Germinal center (tissue), 1 donor: ENCODE measurements around the gene EHD2.
"Not testable (repeated sequence)": the region's sequence is repeated elsewhere in the genome, so short reads cannot be mapped to it uniquely, and the experiment has no call there.

ENCODE experiments used
- DNase-seq: peaks from one replicate; pipeline ENCODE4 v3.0.0; 2012; ENCODE audit warnings: mixed read lengths, low spot score

EHD2 gene

GRCh38 chr19:47716270-47716937 lies 3.2 kb downstream of the EHD2 start:
- no peak for DNase-seq

- not testable (repeated sequence) for DNase-seq
These were observed 5.3 kb downstream of the EHD2 start for GRCh38 chr19:47718415-47719046.

DNA sequence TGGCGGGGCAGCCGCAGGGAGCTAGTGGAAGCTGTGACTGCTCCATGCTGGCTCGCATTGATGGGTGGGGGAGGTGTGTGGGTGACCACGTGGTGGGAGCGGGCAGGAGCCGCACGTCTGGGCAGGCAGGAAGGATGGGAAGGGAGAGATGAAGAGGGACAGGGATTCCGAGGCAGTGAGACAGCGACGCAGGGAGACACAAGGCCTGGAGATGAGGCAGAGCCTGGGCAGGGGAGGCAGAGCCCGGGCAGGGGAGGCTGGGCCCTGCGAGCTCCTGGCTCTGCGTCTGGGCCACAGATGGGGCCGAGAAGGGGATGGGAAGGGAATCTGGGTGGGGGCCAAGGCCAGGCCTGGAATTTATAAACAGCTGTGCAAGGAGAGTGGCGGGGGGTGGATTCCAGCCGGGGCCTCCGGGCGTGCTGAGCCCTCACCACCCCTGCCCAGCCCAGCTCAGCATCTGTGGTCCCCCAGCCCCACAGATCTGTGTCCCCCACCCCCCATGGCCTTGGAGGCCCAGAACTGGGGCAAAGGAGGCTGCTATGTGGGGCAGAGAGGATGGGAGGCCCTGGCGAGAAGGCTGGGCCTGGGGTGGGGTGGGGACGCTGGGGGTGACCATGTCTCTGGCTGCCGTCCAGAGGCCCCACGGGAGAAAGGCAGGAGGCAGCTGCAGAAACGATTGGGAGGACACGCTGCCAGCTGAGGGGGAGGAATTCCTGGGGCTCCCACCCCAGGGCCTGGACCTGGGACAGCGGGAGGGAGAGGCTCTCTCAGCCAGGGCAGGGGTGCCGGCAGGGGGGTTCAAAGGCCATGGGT lies 6.0 kb downstream of the EHD2 start:
- no peak for DNase-seq

- DNase-seq = no peak
These were observed 7.6 kb downstream of the EHD2 start for GRCh38 chr19:47720669-47721422.

- no peak for DNase-seq
These were observed 10.3 kb downstream of the EHD2 start for GRCh38 chr19:47723581-47723940.

DNA sequence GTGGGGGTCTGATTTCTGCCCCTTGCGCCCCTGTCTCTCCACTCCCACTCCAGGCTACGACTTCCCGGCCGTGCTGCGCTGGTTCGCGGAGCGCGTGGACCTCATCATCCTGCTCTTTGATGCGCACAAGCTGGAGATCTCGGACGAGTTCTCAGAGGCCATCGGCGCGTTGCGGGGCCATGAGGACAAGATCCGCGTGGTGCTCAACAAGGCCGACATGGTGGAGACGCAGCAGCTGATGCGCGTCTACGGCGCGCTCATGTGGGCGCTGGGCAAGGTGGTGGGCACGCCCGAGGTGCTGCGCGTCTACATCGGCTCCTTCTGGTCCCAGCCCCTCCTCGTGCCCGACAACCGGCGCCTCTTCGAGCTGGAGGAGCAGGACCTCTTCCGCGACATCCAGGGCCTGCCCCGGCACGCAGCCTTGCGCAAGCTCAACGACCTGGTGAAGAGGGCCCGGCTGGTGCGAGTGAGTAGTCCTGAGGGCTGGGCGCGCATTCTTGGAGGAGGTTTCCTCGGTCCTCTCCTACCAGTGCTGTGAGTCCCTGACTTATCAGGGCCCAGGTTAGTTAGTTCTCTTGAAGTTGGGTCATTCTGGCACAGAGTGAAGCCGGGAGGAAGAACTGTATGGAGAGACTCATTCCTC lies 12.7 kb downstream of the EHD2 start:
- no peak for DNase-seq

DNA sequence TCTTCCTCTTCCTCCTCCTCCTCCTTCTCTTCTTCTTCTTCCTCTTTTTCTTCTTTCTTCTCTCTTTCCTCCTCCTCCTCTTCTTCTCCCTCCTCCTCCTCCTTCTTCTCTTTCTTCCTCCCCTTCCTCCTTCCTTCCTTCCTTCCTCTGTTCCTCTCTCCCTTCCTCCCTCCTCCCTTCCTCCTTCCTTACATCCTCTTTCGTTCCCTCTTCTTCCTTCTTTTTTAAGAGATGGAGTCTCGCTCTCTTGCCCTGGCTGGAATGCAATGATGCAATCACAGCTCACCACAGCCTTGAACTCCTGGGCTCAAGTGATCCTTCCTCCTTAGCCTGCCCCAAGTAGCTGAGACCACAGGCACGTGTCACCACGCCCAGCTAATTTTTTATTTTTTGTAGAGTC lies 13.2 kb downstream of the EHD2 start:
- DNase-seq = no peak

DNA sequence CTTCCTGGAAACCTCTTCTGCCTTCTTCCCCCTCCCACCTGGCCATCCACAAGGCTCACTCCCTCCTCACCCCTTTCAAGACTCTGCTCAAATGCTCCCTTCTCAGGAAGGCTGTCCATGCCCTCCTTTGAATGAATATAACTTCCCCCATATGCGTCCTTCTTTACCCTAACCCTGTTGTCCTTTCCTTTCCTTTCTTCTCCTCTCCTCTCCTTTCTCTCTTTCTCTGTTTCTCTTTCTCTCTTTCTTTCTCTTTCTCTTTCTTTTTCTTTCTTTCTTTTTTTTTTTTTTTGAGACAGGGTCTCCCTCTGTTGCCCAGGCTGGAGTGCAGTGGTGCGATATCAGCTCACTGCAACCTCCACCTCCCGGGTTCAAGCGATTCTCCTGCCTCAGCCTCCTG lies 15.1 kb downstream of the EHD2 start:
- DNase-seq = not testable (repeated sequence)

- no peak for DNase-seq
These were observed 16.2 kb downstream of the EHD2 start for GRCh38 chr19:47729468-47729798.

DNA sequence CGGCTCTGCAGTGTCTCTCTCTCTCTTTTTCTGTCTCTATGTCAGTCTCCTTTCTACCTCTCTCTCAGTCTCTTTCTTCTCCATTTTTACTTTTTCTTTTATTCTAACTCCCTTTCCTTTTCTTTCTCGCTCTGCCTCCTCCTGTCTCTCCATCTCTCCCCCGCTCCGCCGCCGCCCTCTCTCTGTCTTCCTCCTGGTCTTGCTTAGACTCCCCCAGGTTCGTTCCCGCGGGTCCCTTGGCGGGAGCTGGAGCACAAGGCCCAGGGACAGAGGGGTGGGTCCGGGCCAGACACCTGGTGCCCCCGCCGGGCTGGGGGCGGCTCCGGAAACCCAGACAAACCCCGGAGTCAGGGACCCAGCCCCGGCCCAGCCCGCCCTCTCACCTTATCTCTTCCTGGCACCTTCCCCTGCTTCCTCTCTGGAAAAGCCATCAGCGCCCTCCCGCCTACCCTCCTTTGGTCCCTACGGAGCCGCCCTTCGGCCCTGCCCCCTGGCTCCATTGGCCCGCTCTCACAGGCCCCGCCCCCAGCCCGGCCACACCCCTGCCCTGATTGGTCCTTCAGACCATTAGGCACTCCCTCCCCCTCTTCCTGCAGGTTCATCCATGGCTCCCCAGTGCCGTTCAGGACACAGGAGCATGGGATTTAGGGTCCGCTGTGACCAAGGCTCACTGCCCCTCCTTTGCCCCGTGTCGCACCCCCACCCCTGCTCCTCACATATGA lies 16.7 kb downstream of the EHD2 start:
- no peak for DNase-seq

- DNase-seq = no peak
These were observed 17.3 kb downstream of the EHD2 start for GRCh38 chr19:47730521-47730889.

DNA sequence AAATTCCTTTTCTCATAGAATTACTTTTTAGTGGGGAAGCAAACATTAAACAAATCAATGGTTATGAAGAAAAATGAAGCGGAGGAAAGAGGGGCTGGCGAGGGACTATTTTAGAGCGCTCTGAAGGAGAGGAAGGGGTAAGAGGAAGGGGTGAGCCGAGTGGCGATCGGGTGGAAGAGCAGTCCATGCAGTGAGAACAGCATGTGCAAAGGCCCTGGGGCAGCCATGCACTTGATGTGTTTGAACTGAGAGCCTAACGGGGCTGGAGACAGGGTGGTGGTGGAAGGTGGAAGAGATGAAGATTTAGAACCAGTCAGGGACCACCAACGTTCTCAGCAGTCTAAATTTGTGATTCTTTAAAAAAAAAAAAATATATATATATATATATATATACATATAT lies 17.7 kb downstream of the EHD2 start:
- no peak for DNase-seq

DNA sequence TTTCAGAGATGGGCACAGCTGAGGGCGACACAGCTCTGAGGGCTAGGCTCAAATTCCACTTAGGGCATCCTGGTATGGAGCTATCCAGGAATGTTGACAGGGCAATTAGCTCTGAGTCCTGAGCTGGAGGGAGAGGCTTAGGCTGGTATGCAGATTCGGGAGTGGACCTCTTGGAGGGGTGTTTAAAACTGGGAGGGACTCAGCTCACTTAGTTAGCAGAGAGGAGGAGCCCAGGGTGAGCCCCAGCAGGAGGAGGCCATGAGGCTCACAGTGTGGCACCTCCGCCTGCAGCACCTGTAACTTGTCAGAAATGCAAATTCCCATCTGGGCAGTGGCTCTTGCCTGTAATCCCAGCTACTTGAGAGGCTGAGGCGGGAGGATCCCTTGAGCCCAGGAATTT lies 21.9 kb downstream of the EHD2 start:
- no peak for DNase-seq

DNA sequence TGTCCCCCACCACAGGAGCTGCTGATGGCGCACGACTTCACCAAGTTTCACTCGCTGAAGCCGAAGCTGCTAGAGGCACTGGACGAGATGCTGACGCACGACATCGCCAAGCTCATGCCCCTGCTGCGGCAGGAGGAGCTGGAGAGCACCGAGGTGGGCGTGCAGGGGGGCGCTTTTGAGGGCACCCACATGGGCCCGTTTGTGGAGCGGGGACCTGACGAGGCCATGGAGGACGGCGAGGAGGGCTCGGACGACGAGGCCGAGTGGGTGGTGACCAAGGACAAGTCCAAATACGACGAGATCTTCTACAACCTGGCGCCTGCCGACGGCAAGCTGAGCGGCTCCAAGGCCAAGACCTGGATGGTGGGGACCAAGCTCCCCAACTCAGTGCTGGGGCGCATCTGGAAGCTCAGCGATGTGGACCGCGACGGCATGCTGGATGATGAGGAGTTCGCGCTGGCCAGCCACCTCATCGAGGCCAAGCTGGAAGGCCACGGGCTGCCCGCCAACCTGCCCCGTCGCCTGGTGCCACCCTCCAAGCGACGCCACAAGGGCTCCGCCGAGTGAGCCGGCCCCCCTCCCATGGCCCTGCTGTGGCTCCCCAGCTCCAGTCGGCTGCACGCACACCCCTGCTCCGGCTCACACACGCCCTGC lies 27.8 kb downstream of the EHD2 start:
- no peak for DNase-seq

DNA sequence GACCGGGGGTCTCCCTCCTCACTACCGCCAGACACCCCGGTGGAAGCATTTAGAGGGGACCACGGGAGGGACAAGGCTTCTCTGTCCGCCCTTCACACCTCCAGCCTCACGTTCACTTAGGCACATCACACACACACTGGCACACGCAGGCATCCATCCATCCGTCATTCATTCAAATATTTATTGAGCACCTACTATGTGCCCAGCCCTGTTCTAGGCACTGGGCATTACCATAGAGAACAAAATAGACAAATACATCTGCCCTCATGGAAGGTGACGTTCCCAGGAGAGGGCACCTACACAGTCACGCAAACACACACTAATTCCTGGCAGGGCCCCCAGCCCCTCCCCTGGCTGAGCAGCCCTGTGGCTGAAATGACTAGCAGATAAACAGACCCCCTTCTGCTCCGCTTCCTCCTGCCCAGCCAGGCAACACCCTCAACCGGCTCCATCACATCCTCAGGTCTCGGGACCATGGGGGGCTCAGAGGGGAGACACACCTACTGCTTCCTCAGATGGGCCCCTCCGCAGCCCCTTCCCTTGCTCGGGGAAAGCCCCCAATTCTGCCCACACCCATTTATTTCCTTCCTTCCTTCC lies 28.4 kb downstream of the EHD2 start:
- DNase-seq = no peak

DNA sequence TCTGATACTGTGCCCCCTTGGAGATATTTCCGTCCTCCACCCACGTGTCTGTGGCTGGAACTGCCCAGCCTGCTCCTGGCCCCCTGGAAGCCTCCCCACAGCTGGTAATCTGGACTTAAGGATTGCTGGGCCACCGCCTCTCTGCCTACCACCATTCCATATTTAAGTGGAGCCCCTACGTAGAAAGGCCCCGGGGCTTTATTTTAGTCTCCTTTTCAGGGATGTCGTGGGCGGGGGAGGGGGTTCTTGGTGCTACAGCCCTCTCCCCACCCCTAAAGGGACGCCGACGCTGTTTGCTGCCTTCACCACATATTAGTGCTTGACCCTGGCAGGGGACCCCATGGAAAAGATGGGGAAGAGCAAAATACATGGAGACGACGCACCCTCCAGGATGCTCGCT lies 29.4 kb downstream of the EHD2 start:
- no peak for DNase-seq

DNA sequence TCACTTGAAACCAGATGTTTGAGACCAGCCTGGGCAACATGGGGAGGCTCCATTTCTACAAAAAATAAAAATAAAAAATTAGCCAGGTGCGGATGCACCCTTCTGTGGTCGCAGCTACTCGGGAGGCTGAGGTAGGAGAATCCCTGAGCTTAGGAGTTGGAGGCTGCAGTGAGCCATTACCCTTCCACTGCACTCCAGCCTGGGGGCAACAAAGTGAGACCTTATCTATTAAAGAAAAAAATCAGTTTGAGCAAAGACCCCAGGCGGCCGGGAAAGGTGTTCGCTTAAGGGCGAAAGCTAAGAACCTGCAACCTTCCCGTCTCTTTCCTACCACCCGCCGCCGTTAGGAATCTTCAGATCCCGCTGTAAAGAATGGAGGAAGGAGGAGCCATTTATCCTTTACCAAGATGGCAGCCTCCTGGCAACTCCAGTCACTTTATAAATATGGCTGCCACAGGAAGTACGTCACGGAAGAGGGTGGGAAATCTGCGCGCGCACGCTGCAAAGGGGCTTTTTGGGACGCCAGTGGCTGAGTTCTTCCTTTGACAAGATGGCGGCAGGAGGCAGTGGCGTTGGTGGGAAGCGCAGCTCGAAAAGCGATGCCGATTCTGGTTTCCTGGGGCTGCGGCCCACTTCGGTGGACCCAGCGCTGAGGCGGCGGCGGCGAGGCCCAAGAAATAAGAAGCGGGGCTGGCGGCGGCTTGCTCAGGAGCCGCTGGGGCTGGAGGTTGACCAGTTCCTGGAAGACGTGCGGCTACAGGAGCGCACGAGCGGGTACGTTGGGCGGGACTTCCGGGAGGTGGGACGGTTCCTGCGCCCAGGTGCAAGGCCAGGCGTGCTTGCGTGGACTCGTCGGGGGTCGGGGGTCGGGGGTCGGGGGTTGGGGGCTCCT lies 32.0 kb downstream of the EHD2 start, which contains the start of gene NOP53:
TSS of gene NOP53 (plus strand) at position 537 of the 892 bp plus-strand sequence. CDS start at position 551, 14 bp downstream.
- peak; percentile 97 for DNase-seq

DNA sequence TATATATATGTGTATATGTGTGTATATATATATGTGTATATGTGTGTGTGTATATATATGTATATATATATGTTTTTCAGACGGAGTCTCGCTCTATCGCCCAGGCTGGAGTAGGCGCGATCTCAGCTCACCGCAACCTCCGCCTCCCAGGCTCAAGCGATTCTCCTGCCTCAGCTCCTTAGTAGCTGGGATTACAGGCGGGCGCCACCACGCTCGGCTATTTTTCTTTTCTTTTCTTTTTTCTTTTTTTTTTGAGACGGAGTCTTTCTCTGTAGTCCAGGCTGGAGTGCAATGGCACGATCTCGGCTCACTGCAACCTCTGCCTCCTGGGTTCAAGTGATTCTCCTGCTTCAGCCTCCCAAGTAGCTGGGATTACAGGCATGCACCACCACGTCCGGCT lies 32.9 kb downstream of the EHD2 start:
- DNase-seq = not testable (repeated sequence)

DNA sequence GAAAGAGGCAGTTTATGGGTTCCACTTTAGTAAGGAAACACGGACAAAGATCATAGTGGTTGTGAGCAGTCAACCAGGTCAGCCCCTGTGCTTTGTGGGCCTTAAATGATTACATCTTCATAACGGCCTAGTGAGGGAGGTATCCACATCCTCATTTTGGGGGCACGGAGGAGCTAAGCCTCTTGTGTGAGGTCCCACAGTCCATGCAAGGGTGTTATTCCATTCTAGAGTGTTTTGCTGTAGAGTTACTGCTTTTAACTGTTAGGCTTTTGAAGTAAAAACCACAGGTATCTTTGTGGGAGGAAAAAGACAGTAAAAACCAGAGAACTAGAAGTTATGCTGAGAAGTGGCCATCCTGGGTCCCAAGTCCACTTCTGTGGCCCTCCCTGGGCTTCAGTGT lies 36.1 kb downstream of the EHD2 start:
- DNase-seq = no peak
